GM11168 (cell line): ENCODE data around the gene GPR62.
"Not testable (repeated sequence)": the region's sequence is repeated elsewhere in the genome, so short reads cannot be mapped to it uniquely, and the experiment has no call there.

ENCODE experiments used
- in situ Hi-C: fragments of 300-500 bp; cut with MboI; formaldehyde crosslinking; loops from one replicate; pipeline ENCODE4 v1.12.0; 2022; ENCODE audit warnings: low sequenced_read_pairs; ENCODE audit not compliant: unreplicated experiment

GPR62 gene

DNA sequence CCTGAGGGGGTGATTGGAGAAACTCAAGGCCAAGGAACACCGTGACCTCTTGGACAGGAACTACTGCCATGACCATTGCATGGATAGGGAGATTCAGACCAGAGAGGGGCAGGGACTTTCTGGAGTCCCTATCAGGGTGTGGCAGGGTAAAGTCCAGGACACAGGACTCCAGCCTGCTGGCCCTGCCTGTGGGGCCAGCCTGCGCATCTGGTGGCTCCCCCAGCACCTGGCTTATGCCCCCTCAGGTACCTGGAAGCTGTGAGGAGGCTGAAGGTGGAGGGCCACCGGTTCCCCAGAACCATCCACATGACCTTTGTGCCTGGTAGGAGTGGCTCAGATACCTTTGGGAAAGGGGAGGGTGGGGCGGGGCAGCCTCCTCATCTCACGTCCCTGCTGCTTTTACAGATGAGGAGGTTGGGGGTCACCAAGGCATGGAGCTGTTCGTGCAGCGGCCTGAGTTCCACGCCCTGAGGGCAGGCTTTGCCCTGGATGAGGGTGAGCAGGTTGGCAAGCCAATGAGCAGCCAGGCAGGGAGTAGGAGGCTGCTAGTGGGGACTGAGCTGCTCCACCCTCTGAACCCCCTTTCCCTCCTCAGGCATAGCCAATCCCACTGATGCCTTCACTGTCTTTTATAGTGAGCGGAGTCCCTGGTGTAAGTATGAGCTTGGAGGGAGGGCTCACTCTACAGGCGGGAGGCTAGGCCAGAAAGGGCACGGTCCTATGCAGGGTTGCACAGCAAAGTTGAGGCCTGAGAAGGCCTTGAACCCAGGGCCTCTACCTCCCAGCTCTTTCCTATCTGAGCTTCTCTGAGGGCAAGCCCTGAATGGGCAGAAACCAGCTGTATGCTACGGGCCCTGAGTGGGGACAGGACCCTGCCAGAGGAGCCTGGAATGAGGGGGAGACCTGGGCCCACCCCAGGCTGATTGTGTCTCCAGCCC, 31.1 kb downstream of the GPR62 start:
- in situ Hi-C loops, result no loop called here

DNA sequence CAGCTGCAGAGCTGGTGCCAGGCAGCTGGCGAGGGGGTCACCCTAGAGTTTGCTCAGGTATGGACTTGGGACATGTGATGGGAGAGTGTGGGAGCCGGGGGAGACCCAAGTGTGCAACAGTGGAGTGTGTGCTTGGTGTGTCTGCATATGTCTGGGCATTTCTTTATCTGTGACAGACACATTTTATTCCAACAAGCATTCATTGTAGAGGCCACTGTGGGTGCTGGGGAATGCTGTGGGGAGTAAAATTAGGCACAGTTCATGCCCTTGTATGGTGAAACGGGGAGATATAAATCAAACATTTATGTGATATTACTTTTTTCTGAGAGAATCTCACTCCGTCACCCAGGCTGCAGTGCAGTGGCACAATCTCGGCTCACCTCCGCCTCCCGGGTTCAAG, 32.4 kb downstream of the GPR62 start:
- in situ Hi-C loops, result no loop called here

DNA sequence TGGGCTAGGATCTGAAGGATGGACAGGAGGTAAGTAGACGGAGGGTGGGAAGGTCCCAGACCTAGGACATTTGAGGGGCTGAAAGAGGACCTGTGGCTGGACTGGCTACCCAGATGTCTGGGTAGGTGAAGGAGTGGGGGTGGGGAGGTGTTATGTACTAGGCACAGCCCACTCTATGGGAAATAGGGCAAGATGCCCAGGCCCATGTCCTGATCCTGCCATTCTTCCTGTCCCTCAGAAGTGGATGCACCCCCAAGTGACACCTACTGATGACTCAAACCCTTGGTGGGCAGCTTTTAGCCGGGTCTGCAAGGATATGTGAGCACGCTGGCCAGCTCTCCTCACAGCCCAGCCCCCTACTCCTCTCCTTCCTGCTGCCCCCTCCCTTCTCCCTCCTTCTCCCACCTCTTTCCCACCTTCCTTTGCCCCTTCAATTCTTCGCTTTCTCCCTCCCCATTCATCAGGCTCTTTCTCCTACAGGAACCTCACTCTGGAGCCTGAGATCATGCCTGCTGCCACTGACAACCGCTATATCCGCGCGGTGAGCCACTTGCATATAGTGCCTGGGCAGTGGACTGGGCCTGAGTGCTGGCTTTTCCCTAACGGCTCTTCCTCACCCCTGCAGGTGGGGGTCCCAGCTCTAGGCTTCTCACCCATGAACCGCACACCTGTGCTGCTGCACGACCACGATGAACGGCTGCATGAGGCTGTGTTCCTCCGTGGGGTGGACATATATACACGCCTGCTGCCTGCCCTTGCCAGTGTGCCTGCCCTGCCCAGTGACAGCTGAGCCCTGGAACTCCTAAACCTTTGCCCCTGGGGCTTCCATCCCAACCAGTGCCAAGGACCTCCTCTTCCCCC, 33.3 kb downstream of the GPR62 start:
- in situ Hi-C loops, result no loop called here

- in situ Hi-C loops, result not testable (repeated sequence)
Measured at GRCh38 chr3:51990501-51990971, 35.4 kb downstream of the GPR62 start.

DNA sequence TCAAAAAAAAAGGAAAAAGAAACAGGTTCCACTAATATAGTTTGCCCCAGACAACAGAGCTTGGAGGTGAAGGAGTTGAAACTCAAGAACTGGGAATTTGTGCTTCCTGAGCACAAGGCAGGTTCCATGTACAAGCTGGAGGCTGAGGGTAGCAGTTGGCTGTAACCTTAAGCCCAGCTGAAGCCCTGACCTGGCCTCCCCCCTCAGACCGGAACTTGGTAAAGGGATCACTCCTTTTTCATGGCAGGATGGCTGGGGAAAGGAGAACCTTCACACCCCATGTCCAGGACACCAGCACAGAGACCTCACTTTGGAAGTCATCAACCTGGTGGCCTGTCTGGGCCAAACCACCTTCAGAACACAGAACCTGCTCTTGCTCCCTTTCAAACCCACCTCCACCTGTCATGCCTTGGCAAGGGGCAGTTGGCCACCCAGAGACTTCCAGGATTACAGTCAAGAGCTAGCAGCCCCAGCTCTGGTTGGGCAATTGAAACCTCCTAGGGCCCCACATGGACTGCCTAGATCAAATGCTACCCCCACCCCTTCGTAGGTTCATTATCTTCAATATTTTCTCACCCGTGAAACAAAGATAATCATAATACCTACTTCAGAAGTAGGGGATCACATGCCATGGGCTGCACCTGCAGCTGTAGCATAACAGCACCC, 37.0 kb downstream of the GPR62 start:
- in situ Hi-C loops, result no loop called here

GRCh38 chr3:51993657-51994056, 38.5 kb downstream of the GPR62 start:
- in situ Hi-C loops, result not testable (repeated sequence)

GRCh38 chr3:51994530-51994929, 39.3 kb downstream of the GPR62 start:
- in situ Hi-C loops, result no loop called here

GRCh38 chr3:51995346-51996163, 40.4 kb downstream of the GPR62 start, which contains the start of gene RPL29:
RPL29 (minus strand) TSS chr3:51995895; CDS start chr3:51995461, 434 bp downstream.
- in situ Hi-C loops, result no loop called here

DNA sequence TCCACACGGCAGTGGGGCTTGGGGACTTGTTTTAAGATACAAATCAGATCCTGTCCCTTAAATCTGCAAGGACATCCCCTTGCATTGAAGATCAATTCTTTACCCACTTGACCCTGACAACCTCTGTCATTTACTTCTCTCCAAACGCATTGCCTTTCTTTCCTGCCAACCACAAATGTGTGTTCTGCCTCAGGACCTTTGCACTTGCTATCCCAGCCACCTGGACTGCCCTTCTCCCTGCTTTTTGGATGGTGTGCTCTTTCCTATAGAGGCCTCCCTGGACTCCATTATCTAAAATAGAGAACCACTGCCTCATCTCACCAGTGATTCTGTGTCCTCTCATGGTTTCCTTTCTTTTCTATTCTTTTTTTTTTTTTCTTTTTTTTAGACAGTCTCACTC, 42.0 kb downstream of the GPR62 start:
- in situ Hi-C loops, result no loop called here

DNA sequence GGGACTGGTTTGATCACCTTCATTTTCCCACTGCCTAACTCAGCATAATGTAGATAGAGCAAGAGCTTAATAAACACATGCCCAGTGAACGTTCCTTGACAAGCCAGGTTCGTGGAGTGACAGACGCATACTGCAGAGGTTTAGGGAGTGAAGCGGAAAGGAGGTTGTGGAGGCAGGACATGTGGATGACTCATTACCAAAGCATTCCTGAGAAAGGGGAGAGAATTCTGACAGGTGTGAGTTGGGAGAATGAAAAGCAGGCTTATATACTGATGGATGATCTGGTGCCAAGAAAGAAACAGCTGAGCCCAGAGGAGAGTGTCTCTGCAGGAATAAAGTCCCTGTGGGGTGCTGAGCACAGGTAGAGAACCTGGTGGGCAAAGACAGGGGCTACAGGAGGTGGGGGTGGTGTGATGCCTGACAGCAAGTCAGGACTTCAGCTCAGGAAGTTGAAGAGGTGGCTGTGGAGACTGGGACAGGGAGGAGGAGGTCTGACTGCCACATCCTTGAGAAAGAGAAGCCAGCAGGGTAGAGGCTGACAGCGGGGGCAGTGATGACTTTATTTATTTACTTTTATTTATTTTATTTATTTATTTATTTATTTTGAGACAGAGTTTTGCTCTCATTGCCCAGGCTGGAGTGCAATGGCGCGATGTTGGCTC, 42.9 kb downstream of the GPR62 start:
- in situ Hi-C loops, result no loop called here

- in situ Hi-C loops, result no loop called here
Measured at GRCh38 chr3:51998774-51999173, 43.6 kb downstream of the GPR62 start.

DNA sequence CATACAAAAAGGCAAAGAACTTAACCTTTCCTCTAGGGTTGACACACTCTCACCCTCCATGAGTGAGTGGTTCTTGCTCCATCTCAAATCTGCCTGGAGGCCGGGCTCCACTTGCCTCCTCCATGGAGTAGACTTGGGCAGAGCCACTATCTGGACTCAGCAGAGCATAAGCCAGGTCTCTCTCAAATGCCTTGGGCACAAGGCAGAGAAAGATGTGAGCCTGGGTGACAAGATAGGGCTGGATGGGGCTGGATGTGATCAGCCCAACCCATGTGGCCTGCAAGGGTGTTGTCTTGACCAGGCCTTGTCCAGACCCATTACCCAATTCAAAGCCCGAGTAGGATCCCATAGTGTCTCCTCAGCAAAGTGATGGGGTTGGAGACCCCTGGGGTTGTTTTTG, 44.7 kb downstream of the GPR62 start:
- in situ Hi-C loops, result loop anchor here (5.0 kb wide), 1 partner anchor 142 kb away; no protein-coding TSS in a partner anchor

GRCh38 chr3:52001443-52001974, 46.3 kb downstream of the GPR62 start:
- in situ Hi-C loops, result loop anchor here (5.0 kb wide), 1 partner anchor 141 kb away; no protein-coding TSS in a partner anchor

DNA sequence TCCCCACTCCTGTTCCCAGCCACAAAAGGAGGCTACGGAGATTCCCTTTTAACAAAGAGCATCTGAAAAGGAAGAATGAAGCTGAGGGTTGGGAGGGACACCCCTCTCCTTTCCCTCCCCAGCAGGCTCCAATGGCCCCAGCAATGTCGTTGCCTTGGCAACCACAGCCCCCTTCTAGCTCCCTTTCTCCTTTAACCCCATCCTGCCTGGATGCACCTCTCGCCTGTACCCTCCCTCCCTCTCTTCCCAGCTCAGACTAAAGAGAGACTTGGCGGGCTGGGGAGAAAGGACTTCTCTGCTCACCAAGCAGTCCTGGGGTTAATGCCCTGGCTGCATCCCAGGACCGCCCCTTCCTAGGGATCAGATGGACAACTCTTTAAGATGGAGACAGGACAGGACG, 47.6 kb downstream of the GPR62 start:
- in situ Hi-C loops, result loop anchor here (5.0 kb wide), 1 partner anchor 140 kb away; no protein-coding TSS in a partner anchor

- in situ Hi-C loops, result loop anchor here (5.0 kb wide), 1 partner anchor 138 kb away; no protein-coding TSS in a partner anchor
Measured at GRCh38 chr3:52004163-52004787, 49.1 kb downstream of the GPR62 start.

DNA sequence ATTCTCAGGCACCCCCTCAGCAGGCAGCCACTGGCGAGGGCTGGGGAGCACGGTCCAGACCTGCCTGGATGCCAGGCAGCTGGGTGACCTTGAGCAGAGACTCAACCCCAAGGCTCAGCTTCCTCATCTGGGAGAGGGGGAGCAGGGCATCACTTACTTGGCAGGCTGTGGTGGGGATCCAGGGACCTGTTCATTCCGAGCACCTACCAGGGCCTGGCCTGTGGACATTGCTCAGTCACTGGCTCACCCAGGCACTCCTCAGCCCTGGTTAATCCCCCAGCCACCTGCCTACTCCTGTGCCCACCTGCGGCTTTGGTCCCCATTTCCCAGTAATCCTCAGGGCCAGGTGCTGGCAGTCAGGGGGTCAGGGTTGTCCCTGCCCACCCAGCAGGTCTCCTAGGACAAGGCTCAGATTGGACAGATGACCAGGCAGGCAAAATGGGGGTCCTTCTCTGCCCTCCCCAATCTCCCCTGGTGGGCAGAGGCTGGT, 49.8 kb downstream of the GPR62 start:
- in situ Hi-C loops, result loop anchor here (5.0 kb wide), 1 partner anchor 137 kb away; no protein-coding TSS in a partner anchor

DNA sequence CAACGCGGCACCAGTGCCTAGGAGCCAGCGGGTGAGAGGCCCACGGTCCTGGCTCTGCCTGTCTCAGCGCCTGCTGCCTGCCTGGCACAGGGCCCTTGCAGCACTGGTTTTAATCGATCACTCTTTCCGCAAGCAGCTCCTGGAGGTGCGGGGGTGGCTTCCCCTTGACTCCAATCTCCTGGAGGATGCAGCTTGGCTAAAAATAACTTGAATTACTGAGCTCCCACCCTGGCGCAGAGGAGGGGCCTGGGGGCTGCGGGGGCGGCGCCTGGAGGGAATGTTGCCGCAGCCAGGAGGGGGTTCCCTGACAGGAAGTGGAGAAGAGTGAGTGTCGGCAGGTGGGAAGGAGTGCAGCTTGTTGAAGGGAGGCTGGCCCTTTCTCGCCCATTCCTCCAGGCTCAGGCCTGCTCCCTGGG, 50.4 kb downstream of the GPR62 start:
- in situ Hi-C loops, result no loop called here
